H1 (cell line): ENCODE data around the gene TADA2B. TPM values are rescaled to one million over a fixed set of nuclear protein-coding genes. Genes with fewer than 3 reads are reported as not detected.

Source experiments
- CTCF ChIA-PET: fragments of 300-600 bp; sonication (Branson Sonifier 250); formaldehyde crosslinking; loops from one replicate; lab custom pipeline; 2021; ENCODE audit not compliant: partially characterized antibody; lab: Charles Lee
- POLR2A ChIA-PET: fragments of 300-600 bp; sonication (Branson Sonifier 250); formaldehyde crosslinking; loops from one replicate; lab custom pipeline; 2021; ENCODE audit warnings: inconsistent platforms; ENCODE audit not compliant: partially characterized antibody; lab: Charles Lee
- DNase-seq, 2 experiments: peaks; one replicate each; pipeline versions ENCODE4 v3.0.0 to v3.0.0-alpha.2; 2010 to 2022; ENCODE audit warnings: low spot score in 2 of 2, low read depth in 1 of 2, mixed read lengths in 1 of 2
- FAIRE-seq: peaks from 2 replicates; lab custom pipeline; 2011; peaks lifted over from hg19 to GRCh38; lab: Jason Lieb, UNC
- H2AFZ ChIP-seq: 2 replicates; pipeline ENCODE4 v1.8.1; 2012; ENCODE audit warnings: low read length, inconsistent platforms
- H2AK5ac ChIP-seq: 2 replicates; pipeline ENCODE4 v1.6.1; 2013; ENCODE audit warnings: low read depth, low read length
- H2BK120ac ChIP-seq: replicated peaks from 2 replicates; pipeline ENCODE3; 2013; ENCODE audit warnings: low read depth, low read length, inconsistent platforms
- H2BK12ac ChIP-seq: 2 replicates; pipeline ENCODE4 v1.6.1; 2013; ENCODE audit warnings: low read depth, low read length
- H2BK15ac ChIP-seq: 2 replicates; pipeline ENCODE4 v1.6.1; 2013; ENCODE audit warnings: low read length
- H2BK20ac ChIP-seq: 2 replicates; pipeline ENCODE4 v1.6.1; 2013; ENCODE audit warnings: low read length
- H2BK5ac ChIP-seq: 2 replicates; pipeline ENCODE4 v1.6.1; 2013; ENCODE audit warnings: low read depth, low read length
- H3K14ac ChIP-seq: 2 replicates; pipeline ENCODE4 v1.6.1; 2013; ENCODE audit warnings: inconsistent platforms; ENCODE audit not compliant: insufficient read length
- H3K18ac ChIP-seq: 2 replicates; pipeline ENCODE4 v1.6.1; 2013; ENCODE audit warnings: low read length; ENCODE audit errors: extremely low read depth
- H3K23ac ChIP-seq: 2 replicates; pipeline ENCODE4 v1.6.1; 2013; ENCODE audit warnings: inconsistent platforms; ENCODE audit not compliant: insufficient read length
- H3K23me2 ChIP-seq: 2 replicates; pipeline ENCODE4 v1.6.1; 2013; ENCODE audit warnings: low read depth, low read length
- H3K27ac ChIP-seq: 2 replicates; pipeline ENCODE4 v1.6.1; 2011; ENCODE audit warnings: low read depth, low read length, inconsistent platforms
- H3K27me3 ChIP-seq, 4 experiments: replicated peaks in 1 of 4; 1 replicate in 1 of 4; 2 replicates in 3 of 4; pipeline versions ENCODE4 v1.6.1 to v1.8.1; 2011 to 2013; ENCODE audit warnings: low read length in 3 of 4, mild to moderate bottlenecking in 3 of 4, inconsistent platforms in 2 of 4, mixed read lengths in 2 of 4, moderate library complexity in 1 of 4; ENCODE audit not compliant: control insufficient read depth in 3 of 4, insufficient read depth in 3 of 4; ENCODE audit errors: extremely low read depth in 1 of 4
- H3K36me3 ChIP-seq, 4 experiments: 2 replicates each; pipeline versions ENCODE4 v1.6.1 to v1.8.1; 2011 to 2013; ENCODE audit warnings: mild to moderate bottlenecking in 4 of 4, low read length in 3 of 4, moderate library complexity in 2 of 4, control low read depth in 1 of 4, inconsistent platforms in 1 of 4; ENCODE audit not compliant: insufficient read depth in 4 of 4, control insufficient read depth in 2 of 4
- H3K4ac ChIP-seq: replicated peaks from 2 replicates; pipeline ENCODE3; 2013; ENCODE audit warnings: low read length, low read depth, mixed read lengths, inconsistent platforms; ENCODE audit not compliant: insufficient read length
- H3K4me1 ChIP-seq, 4 experiments: replicated peaks in 1 of 4; 1 replicate in 1 of 4; 2 replicates in 3 of 4; pipeline versions ENCODE4 v1.6.1 to v1.8.1; 2011 to 2013; ENCODE audit warnings: low read length in 3 of 4, inconsistent platforms in 2 of 4, mixed read lengths in 1 of 4; ENCODE audit not compliant: insufficient read depth in 4 of 4, control insufficient read depth in 3 of 4
- H3K4me2 ChIP-seq, 2 experiments: 2 replicates each; pipeline versions ENCODE4 v1.6.1 to v1.8.1; 2011 to 2013; ENCODE audit warnings: low read depth in 2 of 2, low read length in 2 of 2, control low read depth in 1 of 2, inconsistent platforms in 1 of 2, mild to moderate bottlenecking in 1 of 2; ENCODE audit not compliant: insufficient read depth in 1 of 2
- H3K4me3 ChIP-seq, 4 experiments: fragments of 200-600, 300-600 bp in 1 of 4; sonication (generic), shearing (Covaris generic), sonication (Bioruptor Twin) in 1 of 4; 2 replicates each; pipeline versions ENCODE4 v1.5.1 to v1.8.1; 2011 to 2016; ENCODE audit warnings: low read length in 4 of 4, low read depth in 3 of 4, control low read depth in 2 of 4, inconsistent platforms in 2 of 4, mild to moderate bottlenecking in 2 of 4, mixed read lengths in 1 of 4, moderate library complexity in 1 of 4; ENCODE audit not compliant: insufficient read depth in 2 of 4; ENCODE audit errors: extremely low read depth in 1 of 4
- H3K56ac ChIP-seq: replicated peaks from 2 replicates; pipeline ENCODE3; 2013; ENCODE audit warnings: low read depth, mild to moderate bottlenecking, mixed read lengths, low read length, inconsistent platforms; ENCODE audit not compliant: insufficient read length
- H3K79me1 ChIP-seq: 2 replicates; pipeline ENCODE4 v1.6.1; 2013; ENCODE audit warnings: low read depth, low read length, control low read depth
- H3K79me2 ChIP-seq, 2 experiments: 2 replicates each; pipeline versions ENCODE4 v1.6.1 to v1.8.1; 2012 to 2013; ENCODE audit warnings: low read length in 2 of 2, mild to moderate bottlenecking in 2 of 2, inconsistent platforms in 1 of 2; ENCODE audit not compliant: insufficient read depth in 2 of 2, control insufficient read depth in 1 of 2
- H3K9ac ChIP-seq, 4 experiments: replicated peaks in 1 of 4; 1 replicate in 1 of 4; 2 replicates in 3 of 4; pipeline versions ENCODE4 v1.6.1 to v1.8.1; 2011 to 2013; ENCODE audit warnings: low read depth in 3 of 4, low read length in 3 of 4, control low read depth in 2 of 4, mild to moderate bottlenecking in 2 of 4, moderate library complexity in 2 of 4, inconsistent platforms in 1 of 4; ENCODE audit errors: extremely low read depth in 1 of 4
- H3K9me3 ChIP-seq, 2 experiments: 2 replicates each; pipeline versions ENCODE4 v1.6.1 to v1.8.1; 2012 to 2013; ENCODE audit warnings: mild to moderate bottlenecking in 2 of 2, moderate library complexity in 2 of 2, control low read depth in 1 of 2, inconsistent platforms in 1 of 2, low read depth in 1 of 2, low read length in 1 of 2, mixed read lengths in 1 of 2; ENCODE audit not compliant: insufficient read depth in 2 of 2
- H4K20me1 ChIP-seq, 2 experiments: replicated peaks in 1 of 2; 2 replicates each; pipeline versions ENCODE3 to v1.8.1; 2011 to 2013; ENCODE audit warnings: inconsistent platforms in 2 of 2, low read length in 2 of 2, mild to moderate bottlenecking in 1 of 2; ENCODE audit not compliant: insufficient read depth in 2 of 2, control insufficient read depth in 1 of 2
- H4K5ac ChIP-seq: 2 replicates; pipeline ENCODE4 v1.6.1; 2013; ENCODE audit warnings: low read length, low read depth, mixed read lengths, inconsistent platforms; ENCODE audit not compliant: insufficient read length
- H4K8ac ChIP-seq: 2 replicates; pipeline ENCODE4 v1.8.0; 2013; ENCODE audit warnings: mild to moderate bottlenecking, moderate library complexity, low read length, inconsistent platforms; ENCODE audit not compliant: insufficient read depth; ENCODE audit errors: extremely low read depth
- H4K91ac ChIP-seq: replicated peaks from 2 replicates; pipeline ENCODE3; 2013; ENCODE audit warnings: low read length, mixed read lengths, inconsistent platforms; ENCODE audit not compliant: insufficient read length
- BCL11A ChIP-seq, 2 experiments: IDR thresholded peaks; one replicate each; pipeline ENCODE4 v1.6.1; 2011; ENCODE audit warnings: low read depth in 2 of 2, low read length in 2 of 2, mild to moderate bottlenecking in 2 of 2
- TEAD4 ChIP-seq: IDR thresholded peaks from 2 replicates; pipeline ENCODE4 v1.6.1; 2012; ENCODE audit warnings: low read depth, low read length, inconsistent platforms, mixed read lengths
- ZNF274 ChIP-seq: IDR thresholded peaks from 2 replicates; pipeline ENCODE4 v1.7.0; 2012; ENCODE audit warnings: low read length, borderline replicate concordance; ENCODE audit errors: extremely low read depth
- WGBS, 2 experiments: shearing (Covaris generic) in 1 of 2; methylation state at CpG; one replicate each; pipeline versions ENCODE4 v1.1.6 to v1.1.7; 2013 to 2015; ENCODE audit warnings: low lambda C conversion rate in 2 of 2, mixed read lengths in 2 of 2, inconsistent platforms in 1 of 2, low coverage in 1 of 2, missing lambda C conversion rate in 1 of 2; ENCODE audit not compliant: insufficient replicate concordance in 2 of 2, insufficient coverage in 1 of 2, insufficient read length in 1 of 2; ENCODE audit errors: extremely low coverage in 1 of 2, missing lambda C conversion rate in 1 of 2; 5-methylcytosine and 5-hydroxymethylcytosine counted together
- polyA plus RNA-seq, 7 experiments: library from polyadenylated mRNA; depleted of rRNA in 3 of 7; stranded (reverse) in 5 of 7; unstranded in 2 of 7; fragments of >200 nt in 5 of 7; fragments of 200-250 nt in 2 of 7; gene quantifications; 1 replicate in 5 of 7; 2 replicates in 1 of 7; 4 replicates in 1 of 7; pipeline versions ENCODE4 v1.2.1 to v1.2.3, GENCODE V29; 2011 to 2013; ENCODE audit warnings: missing spikeins in 2 of 7, mixed read lengths in 2 of 7
- total RNA-seq: library from RNA; stranded (reverse); fragmentation: NEBNext Ultra II Directional; extraction: Animal tissue kit (Norgen Biotek cat#: 25700); gene quantifications from 2 replicates; pipeline ENCODE4 v1.2.1, GENCODE V29; 2021

TADA2B gene
- total and polyA plus RNA-seq, 2 of the 8 experiments (the other 6 are each of a cell fraction or from before 2014, with no cell fraction given), result 5.7 to 12.1 TPM

- peaks cover 11 to 51% (median 28%) of the 10 kb centered on the region in 4 experiments for H3K36me3 ChIP-seq
- FAIRE-seq, result no peak
- POLR2A ChIA-PET, result interaction anchor here (2.0 kb wide), 1 partner anchor 18 kb away, joined by 7 read pairs; no protein-coding TSS in a partner anchor
Observed at GRCh38 chr4:7005571-7005970, 37.6 kb upstream of the TADA2B start.

More at GRCh38 chr4:7005571-7005970, 37.6 kb upstream of the TADA2B start:
- H3K18ac ChIP-seq, result no peak overlapping the region
- H2AFZ ChIP-seq, result no peak overlapping the region
- no peak overlapping the region for H2BK20ac ChIP-seq
- no peak overlapping the region for H2BK15ac ChIP-seq
- TF ChIP-seq BCL11A (IDR thresholded peaks at IDR 0.05; ENCODE audit: low read depth in 2 of 2, low read length in 2 of 2) (no peak), ZNF274 (no peak), TEAD4 (no peak)
- TF ChIP-seq, all 59 proteins: peak for 0
- Histone ChIP-seq H3K23ac (no peak overlapping the region), H3K23me2 (no peaks in the 10 kb centered on the region), H3K4me2 (no peak overlapping the region), H4K5ac (no peak overlapping the region), H2BK120ac (no peak overlapping the region), H2BK12ac (no peak overlapping the region), H4K91ac (no peak overlapping the region), H3K14ac (no peak overlapping the region), H2AK5ac (no peak overlapping the region), H3K79me1 (peaks cover 7% of the 10 kb centered on the region), H4K20me1 (peaks cover 30 to 41% of the 10 kb centered on the region in 2 experiments), H2BK5ac (no peak overlapping the region), H3K9ac (no peak overlapping the region), H3K27me3 (no peaks in the 10 kb centered on the region), H3K27ac (no peak overlapping the region), H3K9me3 (no peaks in the 10 kb centered on the region), H3K56ac (no peak overlapping the region), H3K4ac (no peak overlapping the region), H3K4me3 (no peak overlapping the region), H3K4me1 (peaks cover 2 to 8% (median 6%) of the 10 kb centered on the region in 4 experiments; a peak in 6 of 7 replicates), H3K79me2 (peaks cover 0 to 5% of the 10 kb centered on the region in 2 experiments; a peak in 2 of 4 replicates), H4K8ac (no peak overlapping the region)
- no peak for DNase-seq
- CTCF ChIA-PET, result interaction anchor here (0.6 to 1.5 kb wide), 6 partner anchors 15 to 903 kb away, joined by 3 to 5 read pairs (median 4); no protein-coding TSS in a partner anchor
- WGBS, 2 experiments, result 86% methylated on average over 4 of the region's 4 CpGs; no CpG with 5 or more reads in 1 of the 2 experiments
